Lower leg skin (tissue), 4 donors: ENCODE measurements around the gene KIRREL3. TPM values are rescaled to one million over a fixed set of nuclear protein-coding genes. Genes with fewer than 3 reads are reported as not detected.

ENCODE experiments used
- DNase-seq, 2 donors: peaks; one replicate each; pipeline ENCODE4 v3.0.0-alpha.2; 2019; ENCODE audit warnings: low spot score in 2 of 2
- H3K4me3 ChIP-seq: fragments of 200-600 bp; sonication (generic); 2 replicates; pipeline ENCODE4 v1.5.1; 2017; ENCODE audit warnings: mild to moderate bottlenecking, low read depth; ENCODE audit not compliant: poor library complexity, severe bottlenecking
- POLR2A ChIP-seq, 2 donors: fragments of 450-650 bp; IDR thresholded peaks; one replicate each; pipeline ENCODE4 v1.6.1; 2016 to 2017; ENCODE audit warnings: antibody characterized with exemption in 2 of 2, mild to moderate bottlenecking in 1 of 2, moderate library complexity in 1 of 2
- WGBS, 2 donors: methylation state at CpG; one replicate each; pipeline ENCODE4 v1.1.5; 2018; 5-methylcytosine and 5-hydroxymethylcytosine counted together
- intact Hi-C: fragments of 100-400 bp; cut with DNase I; formaldehyde crosslinking; loops from one replicate; pipeline ENCODE4 v1.15.0; 2023; ENCODE audit warnings: low total_unique reads
- total RNA-seq, 4 donors: library from RNA; depleted of rRNA; stranded (reverse); fragments of >200 nt; gene quantifications; one replicate each; pipeline ENCODE4 v1.1.0, GENCODE V29; 2016
- TF ChIP-seq, protein P1 (sequence below), 3 donors: fragments of 450-650 bp; IDR thresholded peaks; one replicate each; pipeline ENCODE4 v1.5.1; 2016; ENCODE audit warnings: antibody characterized with exemption in 3 of 3, mild to moderate bottlenecking in 3 of 3, moderate library complexity in 2 of 3

KIRREL3 gene
- total RNA-seq, 4 donors from 2014 or later, result 0.13 TPM; not detected in 3

DNA sequence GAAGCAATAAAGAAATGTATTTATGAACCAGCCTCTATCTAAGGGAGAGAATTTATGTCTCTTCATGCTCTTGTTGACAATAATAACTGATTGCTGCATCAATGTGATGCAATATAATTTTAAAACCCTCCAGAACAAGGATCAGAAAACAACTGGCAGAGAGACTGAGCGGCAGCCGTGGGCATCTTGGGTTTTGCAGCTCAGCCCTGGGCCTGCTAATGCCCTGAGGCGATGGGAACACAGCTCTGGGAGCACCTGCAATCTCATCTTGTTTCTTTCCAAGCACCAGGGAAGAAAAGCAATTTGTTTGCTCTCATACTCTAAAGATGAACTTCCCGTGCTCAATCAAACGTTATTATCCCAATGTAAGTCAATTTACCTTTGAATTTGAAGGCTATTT, 399.4 kb downstream of the KIRREL3 start:
- intact Hi-C loops, result no loop called here
- no peak for DNase-seq
- no peak overlapping the region for H3K4me3 ChIP-seq
- TF ChIP-seq, protein P1, sequence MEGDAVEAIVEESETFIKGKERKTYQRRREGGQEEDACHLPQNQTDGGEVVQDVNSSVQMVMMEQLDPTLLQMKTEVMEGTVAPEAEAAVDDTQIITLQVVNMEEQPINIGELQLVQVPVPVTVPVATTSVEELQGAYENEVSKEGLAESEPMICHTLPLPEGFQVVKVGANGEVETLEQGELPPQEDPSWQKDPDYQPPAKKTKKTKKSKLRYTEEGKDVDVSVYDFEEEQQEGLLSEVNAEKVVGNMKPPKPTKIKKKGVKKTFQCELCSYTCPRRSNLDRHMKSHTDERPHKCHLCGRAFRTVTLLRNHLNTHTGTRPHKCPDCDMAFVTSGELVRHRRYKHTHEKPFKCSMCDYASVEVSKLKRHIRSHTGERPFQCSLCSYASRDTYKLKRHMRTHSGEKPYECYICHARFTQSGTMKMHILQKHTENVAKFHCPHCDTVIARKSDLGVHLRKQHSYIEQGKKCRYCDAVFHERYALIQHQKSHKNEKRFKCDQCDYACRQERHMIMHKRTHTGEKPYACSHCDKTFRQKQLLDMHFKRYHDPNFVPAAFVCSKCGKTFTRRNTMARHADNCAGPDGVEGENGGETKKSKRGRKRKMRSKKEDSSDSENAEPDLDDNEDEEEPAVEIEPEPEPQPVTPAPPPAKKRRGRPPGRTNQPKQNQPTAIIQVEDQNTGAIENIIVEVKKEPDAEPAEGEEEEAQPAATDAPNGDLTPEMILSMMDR (IDR thresholded peaks at IDR 0.05), result no peak
- TF ChIP-seq POLR2A (IDR thresholded peaks at IDR 0.05), result no peak
- 63 to 66% methylated on average over 5 of the region's 5 CpGs for WGBS, 2 donors

DNA sequence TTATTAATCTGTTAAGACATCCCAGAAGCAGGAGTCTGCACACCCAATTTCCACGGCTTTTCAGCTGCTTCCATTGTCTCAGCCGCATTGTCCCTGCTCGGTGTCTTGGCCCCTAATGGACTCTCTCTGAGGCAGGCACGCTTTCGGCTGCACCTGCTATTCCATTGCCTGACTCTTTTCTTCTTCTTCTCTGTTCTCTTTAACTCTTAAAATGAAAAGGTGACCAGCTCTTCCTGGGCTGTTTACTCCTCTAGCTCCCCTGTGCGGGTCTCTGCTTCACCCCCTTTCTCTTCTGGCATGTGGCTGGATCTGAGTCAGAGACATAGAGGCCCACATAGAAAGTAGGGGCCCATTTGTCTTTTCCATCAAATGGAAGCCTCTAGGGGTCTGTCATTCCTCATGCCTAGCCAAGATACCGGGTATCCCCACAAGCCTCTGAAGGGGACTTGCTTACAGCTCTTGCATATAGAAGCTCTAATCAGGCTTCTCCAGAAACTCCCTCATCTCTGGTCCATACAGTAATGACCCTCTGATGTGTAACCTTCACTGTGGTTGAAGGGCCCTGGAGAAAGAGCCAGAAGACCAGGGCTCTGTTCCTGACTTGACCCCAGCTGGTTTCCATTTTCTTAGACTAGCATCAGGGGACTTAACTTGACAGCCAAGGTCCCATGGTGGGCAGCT, 401.2 kb downstream of the KIRREL3 start:
- DNase-seq, result no peak
- WGBS, 2 donors, result 73 to 82% methylated on average over 7 of the region's 7 CpGs

DNA sequence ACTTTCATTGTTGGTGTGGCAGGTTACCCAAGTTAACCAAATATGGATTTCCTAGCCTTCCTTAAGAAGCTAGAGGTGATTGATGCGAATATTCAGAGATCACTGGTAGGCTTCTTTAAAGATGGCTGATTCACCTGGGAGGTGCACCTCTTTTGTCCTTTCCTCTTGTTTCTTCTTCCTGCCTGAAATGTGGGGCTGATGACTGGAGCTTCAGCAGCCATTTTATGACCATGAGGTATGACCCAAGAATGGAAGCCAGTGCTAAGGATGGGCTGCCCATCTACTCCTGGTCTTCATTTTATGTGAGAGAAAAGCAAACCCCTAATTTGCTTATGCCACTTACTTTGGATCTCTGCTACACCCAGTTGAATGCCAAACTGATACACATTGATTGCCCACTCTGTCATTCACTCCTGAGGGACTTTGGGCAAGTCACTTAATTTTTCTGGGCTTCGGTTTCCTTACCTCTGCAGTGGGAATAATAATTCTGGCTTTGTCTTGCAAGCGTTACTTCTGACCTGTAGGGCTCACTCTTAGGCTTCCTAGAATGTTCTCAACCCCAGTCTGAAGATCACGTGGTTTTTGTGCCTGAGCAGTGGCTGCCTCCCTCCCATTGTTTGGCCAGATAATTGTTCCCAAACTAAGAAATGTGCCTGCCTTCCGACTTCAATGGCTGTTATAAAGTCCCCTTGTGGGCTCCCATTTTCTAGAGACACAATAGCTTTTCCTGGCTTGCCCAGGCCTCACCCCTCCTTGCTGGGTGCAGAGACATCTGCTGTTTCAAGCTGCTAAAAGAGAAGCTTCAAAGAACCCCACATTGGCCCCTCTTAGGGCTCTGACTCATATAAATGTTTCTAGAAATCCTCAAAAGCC, 402.0 kb downstream of the KIRREL3 start:
- WGBS, 2 donors, result 79 to 81% methylated on average over 5 of the region's 5 CpGs
- H3K4me3 ChIP-seq, result no peak overlapping the region
- TF ChIP-seq, protein P1 (IDR thresholded peaks at IDR 0.05), result no peak
- no peak for DNase-seq
- intact Hi-C loops, result no loop called here

More for the DNA sequence above, 401.2 kb downstream of the KIRREL3 start:
- no peak for TF ChIP-seq POLR2A (IDR thresholded peaks at IDR 0.05)
- TF ChIP-seq, protein P1 (IDR thresholded peaks at IDR 0.05), result no peak
- intact Hi-C loops, result no loop called here
- H3K4me3 ChIP-seq, result no peak overlapping the region

- no peak overlapping the region for H3K4me3 ChIP-seq
- no peak for DNase-seq
- TF ChIP-seq, protein P1 (IDR thresholded peaks at IDR 0.05), result no peak
- TF ChIP-seq POLR2A (IDR thresholded peaks at IDR 0.05), result no peak
- intact Hi-C loops, result no loop called here
- 80 to 82% methylated on average over 10 of the region's 10 CpGs for WGBS, 2 donors
Measured at GRCh38 chr11:126597041-126597440, 403.5 kb downstream of the KIRREL3 start.

DNA sequence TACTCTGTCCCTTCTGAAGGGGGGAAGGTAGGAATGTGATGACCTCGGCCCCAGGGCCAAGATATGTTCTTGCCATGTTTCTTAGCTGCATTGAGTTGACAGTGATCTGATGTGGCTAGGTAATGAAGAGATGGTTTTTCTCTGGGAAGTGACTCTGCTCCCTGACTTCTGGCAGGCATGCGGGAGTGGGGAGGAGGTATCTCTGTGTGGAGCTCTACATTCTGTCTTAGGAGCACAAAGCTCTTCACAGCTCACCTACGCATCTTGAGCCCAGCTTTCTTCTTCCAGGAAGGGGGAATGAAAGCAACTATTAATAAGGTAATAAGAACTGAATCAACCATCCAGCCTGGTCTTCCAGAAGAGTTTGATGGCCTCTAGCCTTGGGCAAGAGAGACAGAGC, 404.1 kb downstream of the KIRREL3 start:
- intact Hi-C loops, result no loop called here
- DNase-seq, result no peak

More for the DNA sequence above, 404.1 kb downstream of the KIRREL3 start:
- WGBS, 2 donors, result 87 to 93% methylated on average over 3 of the region's 3 CpGs
- TF ChIP-seq POLR2A (IDR thresholded peaks at IDR 0.05), result no peak
- TF ChIP-seq, protein P1 (IDR thresholded peaks at IDR 0.05), result no peak
- H3K4me3 ChIP-seq, result no peak overlapping the region
